Adrenal gland (tissue), 5 donors: ENCODE measurements around the gene WWOX.

Experiments
- CTCF ChIP-seq, 6 experiments: fragments of 450-650 bp in 4 of 6; fragments of 200-600 bp in 2 of 6; sonication (generic) in 1 of 6; IDR thresholded peaks; 1 replicate in 5 of 6; 2 replicates in 1 of 6; pipeline versions ENCODE4 v1.5.1 to v1.8.0; 2016 to 2021; ENCODE audit warnings: antibody characterized with exemption in 6 of 6, mild to moderate bottlenecking in 2 of 6, moderate library complexity in 1 of 6
- POLR2A ChIP-seq, 2 donors: fragments of 450-650 bp; IDR thresholded peaks; one replicate each; pipeline ENCODE4 v1.6.1; 2017; ENCODE audit warnings: antibody characterized with exemption in 2 of 2, mild to moderate bottlenecking in 2 of 2, moderate library complexity in 1 of 2
- donor health status: DM: no; HTN: no; CAD: no.

GRCh38 chr16:78340590-78340989, 241.1 kb downstream of the WWOX start:
- TF ChIP-seq CTCF (IDR thresholded peaks at IDR 0.05) (no peak), POLR2A (IDR thresholded peaks at IDR 0.05) (no peak)
